SK-N-SH (cell line): ENCODE measurements around the gene GPR34. TPM values are rescaled to one million over a fixed set of nuclear protein-coding genes. Genes with fewer than 3 reads are reported as not detected.

Experiments used
- CTCF ChIA-PET: fragments of 300-600, 350-600 bp; formaldehyde crosslinking; extraction: SDS; loops from one replicate; lab custom pipeline; 2021; lab: Yijun Ruan, JAX
- POLR2A ChIA-PET: fragments of 350-600 bp; sonication (Branson Sonifier 250); formaldehyde crosslinking; extraction: SDS; loops from one replicate; lab custom pipeline; 2020; ENCODE audit warnings: antibody characterized with exemption, inconsistent platforms; lab: Yijun Ruan, JAX
- DNase-seq: peaks from one replicate; pipeline ENCODE4 v3.0.0; 2012
- H2AFZ ChIP-seq: fragments of 200-600 bp; sonication (generic); 2 replicates; pipeline ENCODE4 v1.8.1; 2016; ENCODE audit warnings: antibody characterized with exemption, mild to moderate bottlenecking, low read depth
- H3F3A ChIP-seq: fragments of 200-600 bp; sonication (generic); replicated peaks from 2 replicates; pipeline ENCODE3; 2016; ENCODE audit warnings: antibody characterized with exemption, mild to moderate bottlenecking; ENCODE audit not compliant: insufficient read depth
- H3K27ac ChIP-seq, 2 experiments: fragments of 200-500 bp in 1 of 2; fragments of 200-600 bp in 1 of 2; sonication (Bioruptor generic) in 1 of 2; sonication (generic), shearing (Covaris generic) in 1 of 2; 2 replicates each; pipeline versions ENCODE4 v1.5.1 to v1.6.1; 2014 to 2016; ENCODE audit warnings: low read depth in 2 of 2, inconsistent platforms in 1 of 2, low read length in 1 of 2, mild to moderate bottlenecking in 1 of 2, mixed read lengths in 1 of 2
- H3K27me3 ChIP-seq: fragments of 200-600 bp; sonication (generic), shearing (Covaris generic); 2 replicates; pipeline ENCODE4 v1.6.1; 2016; ENCODE audit warnings: mixed run types; ENCODE audit not compliant: insufficient read depth
- H3K36me3 ChIP-seq, 2 experiments: fragments of 200-500 bp in 1 of 2; fragments of 200-600 bp in 1 of 2; sonication (Bioruptor generic) in 1 of 2; sonication (generic) in 1 of 2; replicated peaks in 1 of 2; 2 replicates each; pipeline versions ENCODE3 to v1.5.1; 2014 to 2016; ENCODE audit warnings: low read length in 1 of 2, mild to moderate bottlenecking in 1 of 2; ENCODE audit not compliant: insufficient read depth in 2 of 2, control insufficient read depth in 1 of 2
- H3K4me1 ChIP-seq, 2 experiments: fragments of 200-500 bp in 1 of 2; fragments of 200-600 bp in 1 of 2; sonication (Bioruptor generic) in 1 of 2; sonication (generic), shearing (Covaris generic) in 1 of 2; 2 replicates each; pipeline versions ENCODE4 v1.5.1 to v1.6.1; 2014 to 2016; ENCODE audit warnings: low read depth in 1 of 2, low read length in 1 of 2, mixed run types in 1 of 2; ENCODE audit not compliant: insufficient read depth in 2 of 2, control insufficient read depth in 1 of 2
- H3K4me2 ChIP-seq: fragments of 200-600 bp; sonication (generic), shearing (Covaris generic); 2 replicates; pipeline ENCODE4 v1.6.1; 2017; ENCODE audit warnings: mixed run types
- H3K4me3 ChIP-seq, 2 experiments: fragments of 200-500 bp in 1 of 2; fragments of 200-600 bp in 1 of 2; sonication (Bioruptor generic) in 1 of 2; sonication (generic), shearing (Covaris generic) in 1 of 2; 2 replicates each; pipeline versions ENCODE4 v1.5.1 to v1.8.1; 2014 to 2016; ENCODE audit warnings: low read depth in 2 of 2, inconsistent platforms in 1 of 2, low read length in 1 of 2, mild to moderate bottlenecking in 1 of 2, mixed read lengths in 1 of 2, moderate library complexity in 1 of 2
- H3K79me2 ChIP-seq: fragments of 200-600 bp; sonication (generic); 2 replicates; pipeline ENCODE4 v1.8.1; 2017; ENCODE audit warnings: mild to moderate bottlenecking; ENCODE audit not compliant: insufficient read depth
- H3K9ac ChIP-seq: fragments of 200-600 bp; sonication (generic); 2 replicates; pipeline ENCODE4 v1.6.1; 2017; ENCODE audit warnings: mixed run types
- H3K9me2 ChIP-seq: fragments of 200-600 bp; sonication (generic); 2 replicates; pipeline ENCODE4 v1.6.1; 2017; ENCODE audit warnings: mixed run types
- H3K9me3 ChIP-seq: fragments of 200-600 bp; sonication (generic); 2 replicates; pipeline ENCODE4 v1.6.1; 2017; ENCODE audit warnings: mixed run types, mild to moderate bottlenecking, moderate library complexity
- H4K20me1 ChIP-seq: fragments of 200-600 bp; sonication (generic); 2 replicates; pipeline ENCODE4 v1.6.1; 2017; ENCODE audit warnings: mild to moderate bottlenecking, mixed run types; ENCODE audit not compliant: insufficient read depth
- CHD2 ChIP-seq: fragments of 150-350 bp; IDR thresholded peaks from 2 replicates; pipeline ENCODE4 v1.6.1; 2018; ENCODE audit warnings: low read length; ENCODE audit not compliant: partially characterized antibody
- EP300 ChIP-seq, 2 experiments: IDR thresholded peaks; 2 replicates each; pipeline versions ENCODE4 v1.4.0 to v1.6.1; 2012; ENCODE audit warnings: borderline replicate concordance in 1 of 2, low read depth in 1 of 2, low read length in 1 of 2
- FOXJ3 ChIP-seq: sonication (generic); formaldehyde crosslinking; IDR thresholded peaks from 2 replicates; pipeline ENCODE4 v1.5.1; 2020; ENCODE audit warnings: mild to moderate bottlenecking, missing genetic modification reagents
- FOXM1 ChIP-seq: IDR thresholded peaks from 2 replicates; pipeline ENCODE4 v1.4.0; 2012; ENCODE audit warnings: low read depth, mild to moderate bottlenecking
- MEF2A ChIP-seq: IDR thresholded peaks from 2 replicates; pipeline ENCODE4 v1.4.0; 2012; ENCODE audit warnings: low read depth, borderline replicate concordance
- MXI1 ChIP-seq: IDR thresholded peaks from 2 replicates; pipeline ENCODE4 v1.6.1; 2012; ENCODE audit warnings: mild to moderate bottlenecking, low read depth, low read length, improper control_type of control experiment
- NRF1 ChIP-seq: IDR thresholded peaks from 2 replicates; pipeline ENCODE4 v1.6.1; 2012; ENCODE audit warnings: low read depth, mild to moderate bottlenecking, low read length
- RAD21 ChIP-seq: IDR thresholded peaks from 2 replicates; pipeline ENCODE4 v1.6.1; 2012; ENCODE audit warnings: mild to moderate bottlenecking, low read length
- REST ChIP-seq: IDR thresholded peaks from 2 replicates; pipeline ENCODE4 v1.6.1; 2012; ENCODE audit warnings: mild to moderate bottlenecking, low read depth, low read length, moderate library complexity
- SIN3A ChIP-seq: IDR thresholded peaks from 2 replicates; pipeline ENCODE4 v1.6.1; 2012; ENCODE audit warnings: low read depth, mild to moderate bottlenecking, low read length, moderate library complexity, borderline replicate concordance
- SMC3 ChIP-seq: IDR thresholded peaks from 2 replicates; pipeline ENCODE4 v1.6.1; 2012; ENCODE audit warnings: low read depth, low read length, improper control_type of control experiment
- USF2 ChIP-seq: fragments of 150-350 bp; IDR thresholded peaks from 2 replicates; pipeline ENCODE4 v1.6.1; 2017; ENCODE audit warnings: antibody characterized with exemption, low read length, low read depth, borderline replicate concordance
- ZBTB33 ChIP-seq: IDR thresholded peaks from 2 replicates; pipeline ENCODE4 v1.4.0; 2012; ENCODE audit warnings: low read depth, borderline replicate concordance
- WGBS: methylation state at CpG from one replicate; pipeline ENCODE4 v1.1.6; 2017; ENCODE audit warnings: low lambda C conversion rate; 5-methylcytosine and 5-hydroxymethylcytosine counted together
- polyA plus RNA-seq, 3 experiments: library from polyadenylated mRNA; depleted of rRNA; stranded (reverse); fragments of >200 nt; gene quantifications; 2 replicates each; pipeline ENCODE4 v1.2.3, GENCODE V29; 2012
- TF ChIP-seq, protein P1 (sequence below): fragments of 150-350 bp; IDR thresholded peaks from 2 replicates; pipeline ENCODE4 v1.6.1; 2016; ENCODE audit warnings: mild to moderate bottlenecking, low read depth, low read length

GPR34 gene
- polyA plus RNA-seq, 1 of the 3 experiments (the other 2 are of a cell fraction) = not detected

DNA sequence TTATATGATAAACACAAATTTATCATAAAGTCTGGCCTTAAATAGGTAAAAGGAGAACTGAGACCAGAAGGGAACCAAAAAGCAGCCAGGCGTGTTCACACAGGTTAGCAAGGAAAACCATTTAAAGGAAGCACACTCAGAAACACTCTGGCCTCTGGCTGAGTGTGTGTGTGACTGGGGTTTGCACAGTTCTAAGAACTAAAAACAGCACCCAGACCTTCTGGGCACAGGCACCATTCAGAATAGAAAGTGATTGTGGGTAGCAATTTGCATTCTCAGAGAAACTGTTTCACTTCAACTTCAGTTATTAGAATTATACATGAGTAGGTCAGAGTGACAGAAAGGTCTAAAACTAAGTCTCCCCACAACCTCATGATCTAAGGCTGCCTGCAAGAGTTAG, 45.2 kb downstream of the GPR34 start:
- Histone ChIP-seq H3K4me1 (no peaks in the 10 kb centered on the region), H3F3A (no peaks in the 10 kb centered on the region), H4K20me1 (no peaks in the 10 kb centered on the region), H3K4me3 (no peak overlapping the region), H2AFZ (no peak overlapping the region), H3K9me3 (no peaks in the 10 kb centered on the region), H3K27ac (no peak overlapping the region), H3K9me2 (no peaks in the 10 kb centered on the region), H3K9ac (no peak overlapping the region), H3K27me3 (no peaks in the 10 kb centered on the region; the same call in 1 of the 2 replicates), H3K4me2 (no peak overlapping the region), H3K79me2 (no peaks in the 10 kb centered on the region), H3K36me3 (no peaks in the 10 kb centered on the region)
- TF ChIP-seq EP300 (IDR thresholded peaks at IDR 0.05; ENCODE audit: borderline replicate concordance in 1 of 2, low read depth in 1 of 2, low read length in 1 of 2) = no peak
- no peak for TF ChIP-seq MXI1
- TF ChIP-seq, protein P1, sequence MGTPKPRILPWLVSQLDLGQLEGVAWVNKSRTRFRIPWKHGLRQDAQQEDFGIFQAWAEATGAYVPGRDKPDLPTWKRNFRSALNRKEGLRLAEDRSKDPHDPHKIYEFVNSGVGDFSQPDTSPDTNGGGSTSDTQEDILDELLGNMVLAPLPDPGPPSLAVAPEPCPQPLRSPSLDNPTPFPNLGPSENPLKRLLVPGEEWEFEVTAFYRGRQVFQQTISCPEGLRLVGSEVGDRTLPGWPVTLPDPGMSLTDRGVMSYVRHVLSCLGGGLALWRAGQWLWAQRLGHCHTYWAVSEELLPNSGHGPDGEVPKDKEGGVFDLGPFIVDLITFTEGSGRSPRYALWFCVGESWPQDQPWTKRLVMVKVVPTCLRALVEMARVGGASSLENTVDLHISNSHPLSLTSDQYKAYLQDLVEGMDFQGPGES = no peak
- no peak for TF ChIP-seq SIN3A
- TF ChIP-seq RAD21 = no peak
- no peak for TF ChIP-seq FOXM1
- no peak for TF ChIP-seq REST
- TF ChIP-seq FOXJ3 (CRISPR knock-in tag) = no peak
- TF ChIP-seq NRF1 = no peak
- TF ChIP-seq CHD2 = no peak
- no peak for TF ChIP-seq SMC3
- TF ChIP-seq MEF2A = no peak
- TF ChIP-seq USF2 = no peak
- TF ChIP-seq ZBTB33 = no peak
- ChIA-PET CTCF (no interaction called here), POLR2A (no interaction called here)
- 38% methylated on average over 1 of the region's 1 CpG for WGBS
- DNase-seq = no peak
